Stimulated activated CD8-positive, alpha-beta memory T cell treated with anti-CD3 and anti-CD28 coated beads, Interleukin-7, amount 100 ng/mL, for 4 hours (primary cell): ENCODE results near the gene ADI1.
"Not testable (repeated sequence)": the region's sequence is repeated elsewhere in the genome, so short reads cannot be mapped to it uniquely, and the experiment has no call there.

Experiments
- DNase-seq, 2 donors: peaks; one replicate each; pipeline ENCODE4 v3.0.0-alpha.2; 2020; ENCODE audit warnings: low read depth in 2 of 2

ADI1 gene

DNA sequence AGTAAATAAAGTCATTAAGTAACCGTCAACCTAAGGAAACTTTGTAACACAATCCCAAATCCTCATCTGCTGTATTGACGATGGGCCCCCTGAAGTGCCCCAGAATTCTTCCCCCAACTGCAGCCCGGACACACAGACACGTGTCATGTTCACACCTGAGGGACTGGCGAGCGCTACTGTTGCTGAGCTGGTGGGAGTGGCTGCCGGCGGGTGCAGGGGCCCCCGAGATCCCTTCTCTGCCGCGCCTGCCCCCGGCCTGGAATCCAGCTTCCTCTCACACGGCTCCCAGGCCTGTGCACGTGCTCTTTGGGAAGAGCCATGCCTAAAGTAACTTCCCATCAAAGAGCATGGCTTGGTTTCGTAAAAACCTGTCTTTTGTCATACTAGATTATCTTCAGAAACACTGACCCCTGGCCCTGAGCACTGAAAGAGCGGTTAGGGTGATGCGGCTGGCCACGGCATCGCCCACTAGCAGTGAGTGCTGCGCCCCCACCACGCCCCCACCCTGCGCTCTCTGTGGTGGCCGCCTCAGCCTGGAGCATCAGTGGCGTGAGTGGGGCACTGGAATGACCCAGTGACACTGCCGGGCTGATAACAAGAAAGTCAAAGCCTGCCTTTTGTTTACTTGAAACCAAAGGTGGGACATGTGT lies 56.0 kb downstream of the ADI1 start:
- DNase-seq, result no peak

DNA sequence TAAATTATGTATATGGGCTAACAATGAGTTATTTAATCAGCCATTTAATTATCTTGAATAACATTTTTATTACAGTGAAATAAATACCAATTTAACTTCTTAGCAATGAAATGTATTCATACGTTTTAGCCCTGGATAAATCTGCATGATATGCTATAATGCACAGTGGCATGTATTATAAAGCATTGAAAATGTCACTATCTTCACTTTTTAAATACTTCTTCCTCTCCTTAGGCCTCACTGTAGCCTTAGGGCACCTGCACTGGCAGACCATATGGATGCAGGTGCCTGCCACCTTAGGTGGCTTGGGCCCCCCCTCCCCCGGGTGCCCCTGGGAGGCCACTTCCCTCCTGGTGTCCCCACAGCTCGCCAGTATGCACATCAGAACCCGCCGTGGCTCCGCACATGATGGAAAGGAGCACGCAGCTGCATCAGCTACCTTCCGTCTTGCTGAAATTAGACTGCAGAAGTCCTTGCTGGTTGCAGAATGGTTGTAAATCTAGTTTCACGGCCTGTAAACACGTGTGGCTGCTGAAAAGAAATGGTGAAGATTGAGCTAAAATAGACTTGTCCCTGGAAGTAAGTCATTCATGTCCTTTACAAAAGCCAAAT lies 56.7 kb downstream of the ADI1 start:
- no peak for DNase-seq

DNA sequence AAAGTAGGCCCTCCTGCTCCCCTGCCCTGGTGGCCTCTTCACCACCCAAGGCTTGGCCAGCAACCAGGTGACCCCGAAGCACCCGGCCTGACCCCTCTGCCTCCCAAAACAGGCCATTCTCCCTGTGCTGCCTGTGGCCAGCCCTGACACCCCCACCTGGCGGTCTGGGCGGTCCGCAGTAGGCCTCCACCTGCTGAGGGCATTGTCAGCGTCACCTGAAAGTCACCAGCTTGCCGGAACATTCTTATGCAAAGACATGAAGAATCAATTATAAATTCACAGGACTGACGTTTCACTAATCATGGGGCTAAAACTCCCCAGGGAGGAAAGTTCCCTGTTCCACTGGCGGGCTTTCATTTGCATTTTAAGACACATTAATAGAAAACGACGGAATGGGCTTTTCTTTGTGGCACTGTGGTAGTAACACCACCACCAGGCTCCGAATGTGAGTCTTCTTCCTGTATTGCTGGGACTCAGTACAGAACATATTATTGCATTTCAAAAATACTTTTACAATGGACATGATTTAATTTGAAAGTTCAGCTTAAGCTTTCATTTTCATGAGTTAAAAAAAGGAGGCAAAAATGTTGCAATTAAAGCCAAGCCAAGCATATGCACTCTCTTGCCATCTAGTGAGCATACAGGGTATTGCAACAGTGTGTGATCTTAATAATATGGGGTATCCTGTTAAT lies 57.4 kb downstream of the ADI1 start:
- DNase-seq, result no peak

DNA sequence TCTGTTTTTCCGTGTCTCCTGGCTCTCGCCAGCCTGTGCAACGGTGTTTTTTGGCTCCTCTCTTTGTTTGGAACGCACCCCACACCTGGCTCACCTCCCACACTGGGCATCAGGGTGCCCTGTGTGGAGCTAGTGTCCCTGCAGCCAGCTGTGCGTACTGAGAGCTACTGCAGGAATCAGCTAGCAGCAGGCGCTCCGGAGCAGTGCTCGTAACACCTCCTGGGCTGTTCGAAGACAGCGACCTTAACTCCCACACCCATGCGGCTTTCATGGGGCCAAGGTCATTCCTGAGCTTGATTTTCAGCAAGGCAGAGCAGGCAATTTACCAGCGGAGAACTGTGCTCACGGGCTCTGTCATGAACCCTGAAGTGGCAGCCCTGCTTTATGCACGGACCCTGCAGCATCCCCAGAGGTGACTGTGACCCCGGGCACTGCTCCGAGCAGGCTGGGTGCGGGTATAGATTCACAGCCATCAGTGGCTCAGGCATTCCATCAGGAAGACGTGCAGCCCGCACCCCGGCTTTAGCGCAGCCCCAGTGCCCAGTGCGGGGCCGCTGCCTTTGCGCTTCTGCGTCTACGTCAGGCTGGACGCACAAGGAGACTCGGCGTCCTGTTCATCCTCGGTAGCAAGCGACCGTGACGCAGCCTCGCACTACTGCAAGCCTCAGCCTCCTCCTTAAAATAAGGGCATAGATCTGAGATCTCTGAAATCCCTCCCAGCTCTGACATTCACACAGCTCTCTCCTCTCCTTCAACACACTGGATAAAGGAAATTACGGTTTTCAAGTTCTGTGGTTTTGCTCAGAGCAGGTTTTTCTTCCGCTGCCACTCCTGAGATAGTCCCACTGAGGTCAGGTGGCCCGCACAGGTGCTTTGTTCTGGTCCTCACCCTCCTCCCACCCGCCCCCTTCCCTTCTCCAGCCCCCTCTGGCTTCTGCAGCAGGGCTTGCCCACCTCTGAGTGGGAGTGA lies 58.2 kb downstream of the ADI1 start:
- no peak for DNase-seq

DNA sequence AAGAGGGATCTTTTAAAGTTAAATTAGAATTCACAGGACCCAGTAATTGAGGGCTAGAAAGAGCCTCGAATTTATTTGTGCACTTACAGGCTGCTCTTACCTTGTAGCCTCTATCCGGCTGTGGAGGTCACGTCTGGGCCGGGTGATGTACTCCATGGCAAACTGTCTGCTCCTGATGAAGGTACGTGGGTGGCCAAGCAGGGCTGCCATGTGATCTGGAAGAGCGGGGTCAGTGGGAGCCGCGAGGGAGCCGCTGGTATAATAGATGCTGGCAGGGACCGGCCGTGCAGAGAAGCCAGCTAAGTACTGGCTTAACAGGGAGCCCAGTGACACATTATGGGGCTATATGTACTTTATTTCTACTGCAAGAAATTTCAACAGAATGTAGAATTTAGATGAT lies 59.2 kb downstream of the ADI1 start:
- no peak for DNase-seq

DNA sequence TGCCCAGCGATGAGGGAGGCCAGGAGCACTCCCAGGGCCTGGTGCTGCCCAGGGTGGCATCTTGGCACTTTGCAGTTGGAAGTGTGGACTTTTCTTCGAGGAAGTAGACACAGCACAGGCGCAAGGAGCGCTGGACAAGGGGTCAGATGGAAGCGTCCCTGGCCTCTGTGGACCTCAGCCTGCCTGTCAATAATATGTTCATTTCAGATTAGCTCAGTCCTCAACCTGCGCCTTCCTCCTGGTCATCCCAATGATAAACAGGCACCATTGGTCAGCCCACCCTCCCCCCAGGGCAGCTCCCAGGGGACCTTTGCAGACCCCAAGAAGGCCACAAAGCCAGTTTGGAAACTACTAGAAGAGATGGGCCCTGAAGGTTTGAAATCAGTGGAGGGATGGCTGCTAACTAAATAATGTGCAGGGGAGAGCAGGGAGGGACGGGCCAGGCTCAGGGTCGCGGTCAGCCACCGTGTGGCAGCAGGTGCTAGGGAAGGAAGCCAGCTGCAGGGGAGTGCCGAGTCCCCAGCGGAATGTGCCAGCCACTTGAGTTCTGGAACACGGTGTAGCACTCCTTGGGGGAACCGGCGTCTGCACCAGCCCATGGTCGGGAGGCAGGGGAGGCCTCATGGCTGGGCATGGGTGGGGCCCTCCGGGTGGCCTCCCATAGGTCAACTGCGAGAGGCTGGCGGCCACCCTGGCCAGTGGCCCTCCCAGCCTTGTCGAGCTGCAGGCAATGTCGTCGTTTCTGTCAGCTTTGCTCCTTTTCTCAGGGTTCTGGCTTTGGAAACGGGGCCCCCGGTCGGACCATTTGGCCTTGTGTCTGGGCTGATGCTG lies 59.9 kb downstream of the ADI1 start:
- DNase-seq, result no peak

DNA sequence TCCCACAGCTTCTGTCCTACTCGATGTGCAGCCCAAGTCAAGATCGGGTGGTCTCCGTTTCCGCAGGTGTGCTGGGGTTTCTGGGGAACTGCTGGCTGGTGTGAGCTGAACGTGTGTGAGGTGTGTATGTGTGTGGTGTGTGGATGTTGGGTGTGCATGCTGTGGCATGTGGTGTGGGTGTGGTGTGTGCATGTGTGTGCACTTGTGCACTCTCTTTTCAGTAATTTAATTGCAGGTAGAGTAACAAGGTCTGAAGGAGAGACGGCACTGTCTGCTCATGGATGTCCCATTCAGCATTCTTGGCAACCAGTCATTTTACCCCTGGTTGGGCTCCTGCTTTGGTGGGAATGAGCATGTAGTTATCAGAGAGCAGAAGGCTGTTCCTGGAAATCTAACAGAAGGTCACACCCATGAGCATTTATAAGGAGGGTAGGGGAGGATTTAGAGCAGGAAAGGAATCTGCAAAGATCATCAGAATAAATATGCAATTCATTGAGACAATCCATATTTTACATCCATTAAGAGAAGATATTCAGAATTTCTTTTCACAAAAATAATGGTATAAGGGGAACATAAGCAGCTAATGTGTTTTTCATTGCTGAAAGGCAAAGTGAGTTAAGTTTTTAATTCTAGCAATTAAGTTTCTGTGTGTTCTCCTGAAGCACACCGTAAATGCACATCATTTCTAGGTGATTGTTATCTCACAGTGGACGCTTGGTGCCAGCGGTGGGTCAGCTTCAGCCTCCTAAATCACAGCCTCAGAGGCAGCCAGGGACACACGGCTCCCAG lies 60.7 kb downstream of the ADI1 start:
- DNase-seq, result no peak

DNA sequence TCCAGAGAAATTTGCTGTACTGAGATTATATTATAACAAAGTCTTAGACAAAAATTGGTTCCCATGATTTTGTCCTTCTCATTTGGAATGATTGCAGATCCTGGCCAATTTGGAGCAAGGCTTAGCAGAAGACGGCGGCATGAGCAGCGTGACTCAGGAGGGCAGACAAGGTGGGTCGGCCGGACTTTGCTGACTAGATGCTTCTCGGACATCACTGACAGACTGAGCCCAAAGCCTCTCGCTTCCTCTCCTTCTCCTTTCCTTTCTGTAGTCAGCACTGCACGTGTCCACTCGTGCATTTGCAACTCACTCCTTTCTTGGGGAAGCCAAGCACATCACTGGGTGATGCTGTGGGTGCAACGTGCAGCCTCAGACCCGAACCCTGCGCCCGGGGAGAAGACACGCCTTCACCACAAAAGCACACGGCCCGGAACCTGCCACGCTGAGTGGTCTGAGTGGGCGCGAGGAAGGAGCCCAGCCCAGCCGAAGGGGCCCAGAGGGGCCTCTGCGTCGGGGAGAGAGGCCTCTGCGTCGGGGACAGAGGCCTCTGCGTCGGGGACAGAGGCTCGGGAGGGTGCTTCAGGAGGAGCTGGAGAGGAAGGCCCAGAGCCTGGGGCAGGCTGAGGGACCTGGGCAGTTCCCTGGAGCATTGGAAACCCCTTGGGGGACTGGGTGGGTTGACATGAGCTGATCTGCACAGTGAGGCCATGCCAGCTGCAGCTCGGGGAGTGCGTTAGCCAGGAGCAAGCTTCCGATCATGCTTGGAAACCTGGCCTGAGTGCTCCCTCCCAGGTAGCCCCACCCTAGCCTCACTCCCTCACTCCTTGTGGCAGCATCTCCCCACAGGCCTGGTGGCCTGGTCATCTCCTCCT lies 61.6 kb downstream of the ADI1 start:
- DNase-seq, result no peak

DNA sequence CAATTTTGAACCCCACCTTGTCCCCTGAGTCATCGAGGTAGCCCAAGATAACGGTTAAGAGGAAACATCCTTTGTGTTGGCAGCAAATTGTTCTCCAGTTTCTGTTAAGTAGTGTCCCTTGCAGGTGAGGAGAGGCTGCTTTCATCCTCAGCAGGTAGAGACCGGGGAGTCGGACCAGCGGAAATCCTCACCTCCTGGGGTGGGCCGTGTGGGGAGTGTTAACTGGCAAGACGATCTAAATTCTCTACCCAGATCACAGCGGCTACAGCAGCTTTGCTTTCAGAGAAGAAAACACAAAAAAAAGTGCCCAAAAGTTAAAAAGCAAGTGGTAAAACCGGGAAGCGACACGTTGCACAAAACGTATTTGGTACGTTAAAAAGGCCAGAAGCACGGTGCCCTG lies 63.2 kb downstream of the ADI1 start:
- DNase-seq, result no peak

DNA sequence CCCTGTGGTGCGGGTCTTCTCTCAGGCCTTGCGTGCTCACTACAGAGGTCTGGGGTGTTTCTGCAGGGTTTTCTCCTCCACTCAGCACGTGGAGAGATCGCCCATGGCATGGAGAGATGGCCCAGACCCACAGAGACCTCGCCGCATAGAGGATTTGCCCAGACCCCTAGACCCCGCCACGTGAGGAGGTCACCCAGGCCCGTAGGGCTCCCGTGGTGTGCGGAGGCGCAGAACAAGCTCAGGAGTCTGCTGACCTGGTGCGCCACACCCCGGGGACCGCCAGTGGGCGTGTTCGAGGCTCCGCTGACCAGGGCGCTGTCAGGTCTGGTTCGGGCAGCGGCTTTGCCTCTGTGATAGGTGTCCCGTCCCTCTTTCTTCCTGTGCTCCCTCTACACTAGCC lies 64.5 kb downstream of the ADI1 start:
- no peak for DNase-seq

DNA sequence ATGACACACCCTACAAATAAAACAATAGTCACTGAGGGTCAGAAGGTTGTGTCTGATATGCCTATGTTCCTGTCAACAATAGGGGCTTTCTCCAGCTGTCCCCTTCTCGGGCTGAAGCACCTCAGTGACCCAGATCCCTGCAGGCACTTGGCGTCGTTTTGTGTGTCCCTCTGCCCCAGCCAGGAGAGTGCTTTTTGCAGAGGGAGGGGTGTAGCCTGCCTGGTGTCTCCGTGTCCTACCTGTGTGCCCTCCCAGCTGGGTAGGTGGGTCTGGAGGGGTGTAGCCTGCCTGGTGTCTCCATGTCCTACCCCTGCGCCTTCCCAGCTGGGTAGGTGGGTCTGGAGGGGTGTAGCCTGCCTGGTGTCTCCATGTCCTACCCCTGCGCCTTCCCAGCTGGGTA lies 65.3 kb downstream of the ADI1 start:
- not testable (repeated sequence) for DNase-seq

DNA sequence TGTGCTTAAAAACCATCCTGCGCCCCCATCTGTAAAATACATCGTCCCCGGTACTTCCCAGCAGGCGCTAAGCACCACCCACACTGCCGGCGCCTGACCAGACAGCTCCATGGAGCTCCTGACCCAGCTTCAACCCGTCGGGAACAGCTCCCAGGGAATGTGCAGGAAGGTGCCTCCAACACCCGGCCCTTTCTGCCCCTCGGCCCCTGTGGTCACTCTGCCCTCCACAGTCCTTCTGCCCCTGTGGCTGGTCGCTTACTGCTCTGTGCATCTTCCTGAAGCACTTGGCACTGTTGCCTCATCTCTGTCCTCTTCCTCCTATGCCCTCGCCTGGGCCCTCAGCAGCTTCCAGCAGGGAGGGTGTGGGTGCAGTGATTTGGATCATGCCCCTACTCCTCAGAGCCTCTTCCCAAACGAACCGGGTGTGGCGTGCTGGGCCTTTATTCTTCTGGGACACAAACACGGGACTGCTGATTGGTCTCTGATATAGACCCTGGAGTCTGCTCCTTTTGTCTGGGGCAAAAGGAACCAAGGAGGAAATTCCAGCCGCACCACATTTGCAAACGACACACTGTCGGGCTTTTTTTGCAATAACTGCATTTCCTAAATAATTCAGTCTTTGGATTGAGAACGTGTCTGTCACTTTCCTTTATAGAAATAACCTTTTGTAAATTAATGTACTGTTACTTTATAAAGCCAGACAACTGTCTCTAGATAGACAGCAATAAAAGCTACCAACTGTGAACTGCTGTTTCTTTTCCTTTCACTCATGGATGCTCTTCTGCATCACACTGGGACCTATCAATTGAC lies 65.9 kb downstream of the ADI1 start:
- no peak for DNase-seq

DNA sequence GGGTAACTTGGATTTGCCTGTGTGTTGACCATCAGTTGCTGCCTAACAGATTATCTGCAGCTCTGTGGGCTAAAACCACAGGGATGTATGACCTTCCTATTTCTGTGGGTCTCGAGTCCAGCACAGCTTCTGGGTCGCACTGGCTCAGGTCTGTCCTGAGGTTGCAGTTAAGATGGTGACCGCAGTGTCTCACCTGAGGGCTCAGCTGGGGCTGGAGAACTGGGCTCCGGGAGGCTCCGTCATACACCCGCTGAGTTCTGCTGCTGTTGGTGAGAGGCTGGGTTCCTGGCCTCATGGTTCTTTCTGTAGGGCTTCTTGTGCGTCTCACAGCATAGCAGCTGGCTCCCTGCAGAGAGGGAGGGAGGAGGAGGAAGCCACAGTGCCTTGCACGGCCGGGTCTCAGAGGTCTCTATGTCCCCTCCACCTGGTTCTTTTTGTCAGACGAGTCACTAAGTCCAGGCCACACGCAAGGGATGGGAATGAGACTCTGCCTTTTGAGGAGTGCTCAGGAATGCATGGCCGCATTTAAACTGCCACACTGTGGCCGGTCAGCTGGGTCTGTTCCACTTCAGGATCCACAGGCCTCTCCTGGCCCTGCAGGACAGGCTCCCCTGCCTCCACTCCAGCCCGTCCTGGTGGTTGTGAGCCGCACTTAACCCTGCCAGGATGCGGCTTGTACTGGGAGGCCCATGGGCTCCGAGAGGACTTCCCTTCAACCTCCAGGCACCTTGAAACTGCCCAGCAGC lies 67.2 kb downstream of the ADI1 start:
- no peak for DNase-seq

DNA sequence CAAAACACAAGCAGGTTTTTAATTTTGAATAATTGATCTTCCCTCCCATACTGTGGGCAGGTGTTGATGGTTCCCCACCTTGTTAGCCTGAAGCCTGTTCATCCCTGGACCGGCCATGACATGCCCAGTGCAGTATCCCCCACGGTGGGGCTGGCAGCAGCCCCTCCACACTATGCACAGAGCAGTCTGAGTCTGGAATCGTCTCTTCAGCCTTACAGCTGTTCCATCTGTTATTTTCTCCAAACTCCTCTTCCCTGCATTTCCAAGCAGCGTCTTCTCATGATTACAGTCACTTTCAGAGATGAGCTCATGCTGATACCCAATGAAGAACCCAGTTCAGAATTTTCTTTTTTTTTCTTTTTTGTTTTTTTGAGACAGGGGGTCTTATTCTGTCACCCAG lies 68.2 kb downstream of the ADI1 start:
- no peak for DNase-seq

DNA sequence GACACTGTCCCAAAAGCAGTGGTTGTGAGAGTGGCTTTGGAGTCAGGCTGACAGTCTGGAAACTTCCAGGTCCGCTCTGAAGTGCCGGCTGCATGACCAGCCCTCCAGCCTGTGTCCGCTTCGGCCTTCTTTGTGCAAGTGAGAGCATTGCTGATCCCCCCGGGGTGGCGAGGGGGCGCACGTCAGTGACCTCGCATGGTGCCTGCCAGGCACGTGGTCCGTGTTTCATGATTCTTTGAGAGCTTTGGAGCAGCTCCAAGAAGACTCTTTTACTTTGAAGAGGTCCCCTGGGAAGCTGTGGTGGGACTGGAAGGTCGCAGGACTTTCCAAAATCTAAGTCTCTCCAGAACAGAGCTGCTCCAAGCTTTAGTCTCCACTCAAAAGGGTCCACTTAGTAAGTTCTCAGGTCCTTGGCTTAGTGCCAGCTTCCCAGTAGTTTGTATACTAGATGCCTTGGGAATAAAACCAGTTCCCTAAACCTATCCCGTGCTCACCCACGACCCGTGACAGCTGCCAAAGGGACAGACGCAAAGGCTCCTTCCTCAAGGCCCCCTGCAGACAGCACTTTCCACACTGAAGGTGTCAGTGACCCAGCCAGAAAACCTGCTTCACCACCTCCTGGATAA lies 68.8 kb downstream of the ADI1 start:
- DNase-seq, result no peak

DNA sequence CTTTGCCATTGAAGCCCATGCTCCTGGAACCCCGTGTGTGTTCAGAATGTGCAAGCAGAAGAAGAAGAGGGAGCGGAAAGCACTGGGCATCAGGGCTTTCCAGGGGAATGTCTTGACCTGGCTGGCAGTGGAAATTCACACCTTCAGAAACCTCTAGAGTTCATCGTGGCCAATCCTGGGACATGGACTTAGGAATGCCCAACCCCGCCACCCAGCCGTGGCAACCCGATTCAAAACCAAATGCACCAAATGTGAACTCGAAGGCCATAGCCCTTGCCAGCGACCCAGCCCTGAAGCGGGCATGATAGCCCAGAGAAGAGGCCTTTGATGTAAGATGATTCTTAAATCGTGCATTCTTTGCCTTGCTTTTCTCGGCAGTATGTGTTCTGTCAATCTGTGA lies 69.4 kb downstream of the ADI1 start:
- no peak for DNase-seq

DNA sequence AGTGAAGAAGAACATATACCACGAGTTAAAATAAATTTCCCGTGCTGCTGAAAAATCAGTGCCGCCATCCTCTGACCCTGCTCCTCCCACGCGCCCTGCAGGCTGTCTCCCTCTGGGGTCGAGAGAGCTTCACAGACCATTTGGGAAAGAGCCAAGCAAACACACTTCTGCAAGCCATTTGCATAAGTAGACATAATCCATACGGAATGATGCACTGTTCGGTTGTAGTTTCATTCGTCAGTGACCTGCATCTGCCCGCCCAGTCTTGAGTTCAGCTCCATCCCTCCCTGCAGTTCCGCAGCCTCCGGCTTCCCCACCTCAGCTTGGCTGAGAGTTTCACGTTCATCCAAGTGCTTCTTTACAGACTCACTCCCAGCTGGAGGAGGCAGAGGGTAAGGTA lies 70.2 kb downstream of the ADI1 start:
- no peak for DNase-seq
